ENCODE results near the gene DAPP1. TPM values are rescaled to one million over a fixed set of nuclear protein-coding genes. Genes with fewer than 3 reads are reported as not detected.

Gene DAPP1
- total and polyA plus RNA-seq, 2 donors: 2.7 to 19.6 TPM

DNA sequence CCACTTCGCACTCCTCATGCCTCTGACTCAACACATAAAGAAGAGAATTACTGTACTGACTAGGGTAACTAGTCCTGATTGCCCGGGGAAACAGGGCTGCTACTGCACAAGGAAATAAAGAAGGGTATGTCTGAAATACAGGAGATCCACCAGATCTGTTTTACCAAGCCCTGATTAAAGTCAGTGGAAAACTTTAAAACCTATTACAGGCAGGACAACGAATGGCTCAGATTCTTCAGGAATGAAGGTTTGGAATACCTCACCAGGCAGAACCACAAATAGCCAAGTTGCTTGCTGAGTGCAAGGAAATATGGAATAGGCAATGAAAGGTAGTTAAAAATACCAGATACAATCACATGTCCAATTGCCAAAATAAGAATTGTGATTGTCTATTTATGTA lies 60.3 kb downstream of the DAPP1 start:
- no peaks in the 10 kb centered on the region for H3K4me1 ChIP-seq (ENCODE audit: insufficient read depth)
- no peak overlapping the region for H3K4me3 ChIP-seq (ENCODE audit: low read depth, low read length)
- H3K27ac ChIP-seq (ENCODE audit: low read depth): no peak overlapping the region
- no peak for DNase-seq (ENCODE audit: extremely low spot score)
- H3K36me3 ChIP-seq (ENCODE audit: insufficient read depth): no peaks in the 10 kb centered on the region
- WGBS: 76% methylated on average over 3 of the region's 3 CpGs

DNA sequence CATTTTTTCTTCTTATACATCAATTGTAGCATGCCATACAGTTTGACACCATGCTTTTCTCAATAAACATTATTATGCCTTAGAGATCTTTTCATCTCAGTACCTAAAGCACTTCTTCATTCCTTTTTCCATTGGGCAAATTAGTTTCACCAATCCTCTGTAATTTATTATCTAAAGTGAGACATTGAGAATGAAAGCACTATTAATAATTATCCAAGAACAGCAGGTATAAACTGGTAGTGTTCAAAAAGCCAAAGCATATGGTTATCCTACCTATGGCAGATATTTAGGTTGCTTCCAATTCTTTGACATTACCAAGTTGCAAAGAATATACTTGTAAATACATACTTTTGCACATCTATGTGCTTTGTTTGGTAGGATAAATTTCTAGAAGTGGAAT lies 62.0 kb downstream of the DAPP1 start:
- Histone ChIP-seq H3K4me1 (ENCODE audit: insufficient read depth) (no peaks in the 10 kb centered on the region), H3K4me3 (ENCODE audit: low read depth, low read length) (no peak overlapping the region), H3K36me3 (ENCODE audit: insufficient read depth) (no peaks in the 10 kb centered on the region), H3K27ac (ENCODE audit: low read depth) (no peak overlapping the region)
- DNase-seq (ENCODE audit: extremely low spot score): no peak

DNA sequence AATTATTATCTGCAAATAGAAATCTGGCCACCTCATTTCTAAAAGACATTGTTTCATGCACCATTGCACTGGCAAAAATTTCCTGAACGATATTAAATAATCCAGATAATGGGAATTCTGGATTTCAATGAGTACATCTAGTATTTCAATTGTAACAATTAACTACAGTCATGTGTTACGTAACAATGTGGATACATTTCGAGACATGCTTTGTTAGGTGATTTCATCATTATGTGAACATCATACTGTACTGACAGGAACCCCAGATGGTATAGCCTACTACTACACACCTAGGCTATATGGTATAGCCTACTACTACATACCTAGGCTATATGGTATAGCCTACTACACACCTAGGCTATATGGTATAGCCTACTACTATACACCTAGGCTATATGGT lies 62.8 kb downstream of the DAPP1 start:
- Histone ChIP-seq H3K36me3 (ENCODE audit: insufficient read depth) (no peaks in the 10 kb centered on the region), H3K4me3 (ENCODE audit: low read depth, low read length) (no peak overlapping the region), H3K27ac (ENCODE audit: low read depth) (no peak overlapping the region), H3K4me1 (ENCODE audit: insufficient read depth) (no peaks in the 10 kb centered on the region)
- no peak for DNase-seq (ENCODE audit: extremely low spot score)
- 94% methylated on average over 3 of the region's 3 CpGs for WGBS

DNA sequence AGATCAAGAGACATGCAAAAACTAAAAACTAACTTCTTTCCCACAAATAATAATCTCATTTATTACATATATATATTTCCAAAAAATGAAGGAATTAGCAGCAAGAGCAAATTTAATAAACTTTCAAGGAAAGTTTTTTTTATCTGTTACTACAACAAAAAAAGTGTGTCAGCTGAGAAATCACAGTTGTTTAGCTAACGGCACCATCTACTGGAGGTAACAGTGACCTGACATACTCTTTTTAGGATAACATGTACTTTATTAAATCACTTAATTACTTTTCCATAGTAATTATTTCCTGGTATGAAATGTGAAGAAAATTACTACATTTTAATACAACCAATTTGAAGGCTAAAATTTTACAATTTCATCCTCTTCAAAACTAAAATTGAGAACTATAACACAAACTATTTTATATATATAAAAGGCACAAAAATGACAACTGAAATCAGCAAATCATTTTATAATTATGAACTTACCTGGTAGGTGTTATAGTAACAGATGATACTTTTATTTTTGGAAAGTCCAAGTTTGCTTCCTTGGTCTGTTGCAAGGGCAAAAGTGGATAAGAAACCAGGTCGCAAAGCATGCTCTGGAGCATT lies 68.5 kb downstream of the DAPP1 start:
- 59% methylated on average over 2 of the region's 2 CpGs for WGBS
- H3K36me3 ChIP-seq (ENCODE audit: insufficient read depth): no peaks in the 10 kb centered on the region
- no peak overlapping the region for H3K4me3 ChIP-seq (ENCODE audit: low read depth, low read length)
- no peak for DNase-seq (ENCODE audit: extremely low spot score)
- H3K27ac ChIP-seq (ENCODE audit: low read depth): no peak overlapping the region
- no peaks in the 10 kb centered on the region for H3K4me1 ChIP-seq (ENCODE audit: insufficient read depth)

DNA sequence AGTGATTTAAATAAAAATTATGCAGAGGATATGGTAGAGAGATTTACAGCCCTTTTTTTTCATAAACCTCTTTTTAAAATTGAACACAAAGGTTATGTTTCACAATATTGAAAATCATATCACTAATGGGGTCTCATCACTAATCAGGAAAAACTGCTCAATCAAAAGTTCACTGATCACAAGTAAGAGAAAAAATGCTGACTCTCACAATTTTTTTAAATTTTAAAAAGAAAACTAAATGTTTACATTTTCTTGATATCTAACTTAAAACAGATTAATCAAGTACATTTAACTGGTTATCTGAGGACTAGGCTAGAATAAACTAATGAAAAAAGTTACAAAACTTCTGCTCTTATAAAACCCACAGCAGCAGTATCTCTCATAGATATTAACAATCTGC lies 69.1 kb downstream of the DAPP1 start:
- Histone ChIP-seq H3K27ac (ENCODE audit: low read depth) (no peak overlapping the region), H3K4me1 (ENCODE audit: insufficient read depth) (no peaks in the 10 kb centered on the region), H3K36me3 (ENCODE audit: insufficient read depth) (no peaks in the 10 kb centered on the region), H3K4me3 (ENCODE audit: low read depth, low read length) (no peak overlapping the region)
- DNase-seq (ENCODE audit: extremely low spot score): no peak

DNA sequence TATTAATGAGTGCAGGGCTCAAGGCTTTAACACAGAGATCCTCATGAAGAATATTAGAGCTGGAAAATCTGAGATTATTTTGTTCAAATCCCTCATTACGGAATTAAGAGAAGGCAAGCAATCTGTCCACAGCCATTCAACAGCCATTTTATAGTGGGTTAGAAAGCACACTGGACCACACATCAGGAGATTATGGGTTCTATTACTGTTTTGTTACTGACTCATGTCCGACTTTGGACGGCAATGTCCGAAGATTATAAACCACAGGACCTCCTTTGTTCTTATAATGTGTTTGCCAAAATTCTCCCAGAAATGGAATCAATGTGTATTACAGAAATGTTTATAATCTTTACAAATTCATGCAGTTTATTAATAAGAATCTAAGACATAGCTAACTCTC lies 69.5 kb downstream of the DAPP1 start:
- WGBS: 30% methylated on average over 4 of the region's 4 CpGs
- no peak for DNase-seq (ENCODE audit: extremely low spot score)
- H3K36me3 ChIP-seq (ENCODE audit: insufficient read depth): no peaks in the 10 kb centered on the region
- no peak overlapping the region for H3K4me3 ChIP-seq (ENCODE audit: low read depth, low read length)
- H3K4me1 ChIP-seq (ENCODE audit: insufficient read depth): no peaks in the 10 kb centered on the region
- no peak overlapping the region for H3K27ac ChIP-seq (ENCODE audit: low read depth)

- H3K4me1 ChIP-seq (ENCODE audit: insufficient read depth): no peaks in the 10 kb centered on the region
Observed at GRCh38 chr4:99887837-99888236, 71.2 kb downstream of the DAPP1 start.

GRCh38 chr4:99891351-99891750 lies 74.7 kb downstream of the DAPP1 start:
- Histone ChIP-seq H3K4me1 (ENCODE audit: insufficient read depth) (no peaks in the 10 kb centered on the region), H3K27ac (ENCODE audit: low read depth) (no peak overlapping the region), H3K36me3 (ENCODE audit: insufficient read depth) (no peaks in the 10 kb centered on the region), H3K4me3 (ENCODE audit: low read depth, low read length) (no peak overlapping the region)
- 70% methylated on average over 2 of the region's 2 CpGs for WGBS
- no peak for DNase-seq (ENCODE audit: extremely low spot score)

More at GRCh38 chr4:99887837-99888236, 71.2 kb downstream of the DAPP1 start:
- Histone ChIP-seq H3K4me3 (ENCODE audit: low read depth, low read length) (no peak overlapping the region), H3K27ac (ENCODE audit: low read depth) (no peak overlapping the region), H3K36me3 (ENCODE audit: insufficient read depth) (no peaks in the 10 kb centered on the region)
- no peak for DNase-seq (ENCODE audit: extremely low spot score)
- 35% methylated on average over 5 of the region's 5 CpGs for WGBS

GRCh38 chr4:99893029-99893428 lies 76.4 kb downstream of the DAPP1 start:
- no peak for DNase-seq (ENCODE audit: extremely low spot score)
- Histone ChIP-seq H3K27ac (ENCODE audit: low read depth) (no peak overlapping the region), H3K4me3 (ENCODE audit: low read depth, low read length) (peak overlapping the region; percentile 96), H3K4me1 (ENCODE audit: insufficient read depth) (no peaks in the 10 kb centered on the region), H3K36me3 (ENCODE audit: insufficient read depth) (no peaks in the 10 kb centered on the region)
- WGBS: 95% methylated on average over 8 of the region's 8 CpGs

DNA sequence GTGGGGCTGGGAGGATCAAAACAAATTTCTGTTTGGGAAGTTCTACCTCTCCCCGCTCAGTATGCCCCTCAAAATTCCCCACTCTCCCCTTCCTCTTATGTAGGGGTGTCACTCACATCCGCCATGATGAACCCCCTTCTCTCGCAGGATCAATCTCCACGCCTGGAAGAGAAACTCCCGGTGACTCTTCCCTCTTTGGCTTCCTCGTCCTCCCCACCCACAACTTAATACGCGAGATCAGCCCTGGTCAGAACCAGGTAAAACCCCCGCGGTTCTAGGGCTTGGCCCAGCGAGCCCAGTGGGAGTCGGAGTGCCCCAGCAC lies 77.2 kb downstream of the DAPP1 start:
- 2% methylated on average over 12 of the region's 12 CpGs for WGBS
- Histone ChIP-seq H3K27ac (ENCODE audit: low read depth) (peak overlapping the region; percentile 94), H3K4me3 (ENCODE audit: low read depth, low read length) (peak overlapping the region; percentile 96), H3K36me3 (ENCODE audit: insufficient read depth) (no peaks in the 10 kb centered on the region), H3K4me1 (ENCODE audit: insufficient read depth) (no peaks in the 10 kb centered on the region)
- no peak for DNase-seq (ENCODE audit: extremely low spot score)

GRCh38 chr4:99894161-99894997 lies 77.8 kb downstream of the DAPP1 start, which contains the start of gene LAMTOR3:
Gene LAMTOR3, minus strand, starts transcription at chr4:99894427. Its CDS starts 464 bp downstream, at chr4:99893963.
- H3K4me1 ChIP-seq (ENCODE audit: insufficient read depth): no peaks in the 10 kb centered on the region
- peak within 1 kb of the TSS; percentile 94 for H3K27ac ChIP-seq (ENCODE audit: low read depth)
- peak; percentile 82 for DNase-seq (ENCODE audit: extremely low spot score)
- peak within 1 kb of the TSS; percentile 96 for H3K4me3 ChIP-seq (ENCODE audit: low read depth, low read length)
- WGBS: 3% methylated on average over 40 of the region's 40 CpGs
- H3K36me3 ChIP-seq (ENCODE audit: insufficient read depth): no peaks in the 10 kb centered on the region

DNA sequence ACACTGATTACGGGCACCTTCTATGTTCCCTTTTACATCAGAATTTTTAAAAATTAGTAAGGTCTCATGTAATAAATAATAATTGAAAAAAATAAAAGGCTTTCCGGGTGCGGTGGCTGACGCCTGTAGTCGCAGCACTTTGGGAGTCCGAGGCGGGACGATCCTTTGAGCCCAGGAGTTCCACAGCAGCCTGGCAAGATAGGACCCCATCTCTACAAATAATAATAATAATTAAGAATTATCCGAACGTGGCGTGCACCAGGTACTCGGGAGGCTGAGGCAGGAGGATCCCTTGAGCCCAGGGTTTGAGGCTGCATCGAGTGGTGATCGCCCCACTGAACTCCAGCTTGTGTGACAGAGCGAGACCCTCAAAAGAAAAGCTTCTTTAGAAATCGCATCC lies 78.4 kb downstream of the DAPP1 start:
- WGBS: 93% methylated on average over 16 of the region's 16 CpGs
- H3K4me3 ChIP-seq (ENCODE audit: low read depth, low read length): peak overlapping the region; percentile 96
- no peaks in the 10 kb centered on the region for H3K4me1 ChIP-seq (ENCODE audit: insufficient read depth)
- H3K27ac ChIP-seq (ENCODE audit: low read depth): peak overlapping the region; percentile 23
- DNase-seq (ENCODE audit: extremely low spot score): no peak
- H3K36me3 ChIP-seq (ENCODE audit: insufficient read depth): no peaks in the 10 kb centered on the region

- no peak for DNase-seq (ENCODE audit: extremely low spot score)
- Histone ChIP-seq H3K4me3 (ENCODE audit: low read depth, low read length) (no peak overlapping the region), H3K4me1 (ENCODE audit: insufficient read depth) (no peaks in the 10 kb centered on the region), H3K27ac (ENCODE audit: low read depth) (no peak overlapping the region), H3K36me3 (ENCODE audit: insufficient read depth) (peaks cover 1% of the 10 kb centered on the region)
- 92% methylated on average over 2 of the region's 2 CpGs for WGBS
Observed at GRCh38 chr4:99915449-99915848, 98.8 kb downstream of the DAPP1 start.

DNA sequence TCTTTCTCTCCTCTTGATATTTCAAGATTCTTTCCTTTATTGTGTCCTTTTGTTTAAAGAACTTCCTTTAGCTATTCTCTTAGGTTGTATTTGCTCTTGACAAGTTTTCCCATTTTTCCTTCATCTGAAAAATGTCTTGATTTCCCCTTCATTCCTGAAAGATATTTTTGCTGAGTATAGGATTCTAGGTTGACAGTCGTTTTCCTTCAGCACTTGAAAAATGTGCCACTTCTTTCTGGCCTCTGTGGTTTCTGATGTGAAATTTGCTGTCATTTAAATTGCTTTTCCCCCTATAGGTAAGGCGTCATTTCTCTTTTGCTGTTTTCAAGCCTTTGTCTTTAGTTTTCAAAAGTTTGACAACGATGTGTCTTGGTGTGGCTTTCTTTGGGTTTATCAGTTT lies 100.9 kb downstream of the DAPP1 start:
- Histone ChIP-seq H3K36me3 (ENCODE audit: insufficient read depth) (peaks cover 1% of the 10 kb centered on the region), H3K4me1 (ENCODE audit: insufficient read depth) (no peaks in the 10 kb centered on the region), H3K4me3 (ENCODE audit: low read depth, low read length) (no peak overlapping the region), H3K27ac (ENCODE audit: low read depth) (no peak overlapping the region)
- DNase-seq (ENCODE audit: extremely low spot score): no peak
- 98% methylated on average over 3 of the region's 3 CpGs for WGBS

Measured in urinary bladder (tissue), 4 donors.